GM04503 (cell line): ENCODE data around the gene SERPINB13.
"Not testable (repeated sequence)": the region's sequence is repeated elsewhere in the genome, so short reads cannot be mapped to it uniquely, and the experiment has no call there.

Source experiments
- DNase-seq: peaks from one replicate; pipeline ENCODE4 v3.0.0-alpha.2; 2012; ENCODE audit warnings: low read depth

Gene SERPINB13

DNA sequence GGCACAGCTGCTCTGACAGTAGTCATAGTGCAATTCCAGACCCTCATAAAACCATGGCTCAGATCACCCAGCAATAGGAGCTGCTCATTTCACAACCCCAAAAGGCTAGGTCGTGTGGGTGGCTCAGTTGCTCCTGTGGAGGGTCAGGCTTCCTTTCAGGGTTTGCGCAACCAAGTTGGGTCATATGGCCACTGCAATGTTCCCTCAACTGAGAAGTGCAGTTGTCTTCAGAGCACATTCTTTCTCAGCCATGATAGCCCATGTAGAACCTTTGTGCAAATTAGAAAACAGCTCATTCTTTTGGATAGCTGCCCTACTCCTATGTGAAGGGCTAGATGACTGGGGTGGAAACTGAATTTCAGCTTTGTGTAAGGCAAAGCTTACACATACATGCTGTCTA is 3.2 kb downstream of the SERPINB13 start:
- DNase-seq = no peak

DNA sequence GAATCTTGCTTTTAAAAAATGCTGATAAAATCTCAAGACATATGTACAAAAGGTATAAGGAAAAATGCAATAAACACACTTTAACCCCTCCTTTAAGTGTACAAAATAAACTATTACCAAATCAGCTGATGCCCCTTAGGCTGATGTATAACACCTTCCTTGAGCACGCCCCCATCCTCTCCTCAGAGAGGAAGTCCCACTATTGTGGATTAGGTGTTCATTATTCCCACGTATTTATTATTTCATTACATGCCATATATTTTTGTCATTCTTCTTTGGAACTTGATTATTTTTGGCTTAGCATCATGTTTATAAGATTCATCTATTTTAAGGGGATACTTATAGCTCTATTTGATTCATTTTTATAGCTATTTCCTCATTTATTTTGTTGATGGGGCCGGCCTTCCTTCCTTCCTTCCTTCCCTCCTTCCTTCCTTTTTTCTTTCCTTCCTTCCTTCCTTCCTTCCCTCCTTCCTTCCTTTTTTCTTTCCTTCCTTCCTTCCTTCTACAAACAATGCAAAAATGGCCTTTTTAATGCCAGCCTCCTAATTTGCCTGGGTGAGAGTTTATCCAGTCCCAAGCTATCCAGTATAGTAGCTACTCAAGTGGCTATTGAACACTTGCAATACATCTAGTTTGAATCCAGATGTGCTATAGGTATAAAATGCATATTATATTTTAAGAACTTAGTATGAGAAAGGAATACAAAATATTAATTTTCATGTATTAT is 4.0 kb downstream of the SERPINB13 start:
- DNase-seq = no peak

DNA sequence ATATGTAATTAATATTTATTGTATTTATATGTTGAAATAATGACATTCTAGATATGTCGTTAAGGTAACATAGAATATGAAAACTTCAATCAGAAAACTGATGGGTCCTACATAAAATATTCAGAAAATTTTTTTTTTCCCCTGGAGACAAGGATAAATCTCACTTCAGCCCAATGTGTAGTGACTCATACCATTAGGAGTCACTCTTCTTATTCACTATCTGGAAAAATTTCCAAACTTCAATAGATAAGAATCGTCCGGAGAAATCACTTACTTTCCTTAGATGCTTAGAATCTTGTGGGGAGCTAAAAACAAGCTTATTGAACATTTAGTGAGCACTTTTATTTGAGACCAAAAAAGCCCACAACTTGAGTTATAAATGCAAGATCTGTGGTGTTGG is 4.6 kb downstream of the SERPINB13 start:
- DNase-seq = no peak

DNA sequence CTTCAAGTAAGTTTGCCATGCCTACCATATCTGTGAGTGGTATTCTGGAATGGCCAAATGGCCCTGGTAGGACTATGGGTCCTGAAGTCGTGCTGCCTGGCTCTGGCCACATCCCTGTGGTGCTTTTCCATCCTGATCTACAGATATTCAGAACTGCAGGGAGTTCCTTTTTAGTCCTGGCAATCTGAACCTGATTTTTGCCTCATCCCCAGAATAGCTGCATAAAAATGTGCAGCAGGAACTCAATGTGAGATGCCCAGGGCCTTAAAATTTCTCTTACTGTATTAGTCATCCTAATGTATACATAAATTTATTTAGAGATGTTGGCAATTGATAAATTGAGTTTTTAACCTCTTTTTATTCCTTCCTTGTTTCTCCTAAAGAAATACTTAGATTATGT is 5.3 kb downstream of the SERPINB13 start:
- DNase-seq = no peak

DNA sequence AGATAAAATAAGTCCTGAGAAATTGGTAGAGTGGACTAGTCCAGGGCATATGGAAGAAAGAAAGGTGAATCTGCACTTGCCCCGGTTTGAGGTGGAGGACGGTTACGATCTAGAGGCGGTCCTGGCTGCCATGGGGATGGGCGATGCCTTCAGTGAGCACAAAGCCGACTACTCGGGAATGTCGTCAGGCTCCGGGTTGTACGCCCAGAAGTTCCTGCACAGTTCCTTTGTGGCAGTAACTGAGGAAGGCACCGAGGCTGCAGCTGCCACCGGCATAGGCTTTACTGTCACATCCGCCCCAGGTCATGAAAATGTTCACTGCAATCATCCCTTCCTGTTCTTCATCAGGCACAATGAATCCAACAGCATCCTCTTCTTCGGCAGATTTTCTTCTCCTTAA is 9.8 kb downstream of the SERPINB13 start:
- DNase-seq = no peak

DNA sequence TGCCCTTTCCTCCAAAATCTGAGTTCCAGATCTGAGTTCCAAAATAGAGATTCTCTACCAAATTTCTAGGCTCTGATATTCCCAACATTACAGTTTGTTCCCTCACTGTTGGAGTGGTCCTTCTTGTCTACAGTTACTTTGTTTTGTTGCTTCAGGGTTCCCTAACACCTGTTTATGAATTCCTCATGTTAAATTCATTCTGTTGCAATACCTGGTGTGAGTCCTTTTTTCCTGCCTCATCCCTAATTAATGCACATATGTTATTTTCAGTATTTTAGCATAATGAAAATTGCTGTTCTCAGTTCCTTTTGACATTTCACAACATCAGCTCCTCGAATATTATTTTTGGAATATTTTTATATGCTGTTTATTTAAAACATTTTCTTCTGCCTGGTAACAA is 16.2 kb downstream of the SERPINB13 start:
- no peak for DNase-seq

DNA sequence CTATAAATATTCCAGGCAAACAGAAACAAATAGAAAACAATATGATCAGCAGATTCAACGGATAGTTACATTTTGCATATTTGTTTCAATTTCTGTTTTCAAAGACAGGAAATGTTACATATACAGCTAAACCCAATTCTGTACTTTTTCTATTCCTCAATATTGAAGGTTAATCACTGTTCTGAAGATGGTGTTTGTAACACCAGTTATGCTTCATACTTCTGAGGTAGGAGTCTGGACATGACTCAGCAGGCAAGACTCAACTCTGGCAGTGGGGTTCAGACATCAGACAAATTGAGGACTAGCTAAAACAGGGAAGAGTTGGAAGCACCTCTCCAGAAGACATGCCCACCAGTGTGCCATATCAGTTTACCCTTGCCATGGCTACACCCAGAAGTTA is 16.6 kb downstream of the SERPINB13 start:
- no peak for DNase-seq

DNA sequence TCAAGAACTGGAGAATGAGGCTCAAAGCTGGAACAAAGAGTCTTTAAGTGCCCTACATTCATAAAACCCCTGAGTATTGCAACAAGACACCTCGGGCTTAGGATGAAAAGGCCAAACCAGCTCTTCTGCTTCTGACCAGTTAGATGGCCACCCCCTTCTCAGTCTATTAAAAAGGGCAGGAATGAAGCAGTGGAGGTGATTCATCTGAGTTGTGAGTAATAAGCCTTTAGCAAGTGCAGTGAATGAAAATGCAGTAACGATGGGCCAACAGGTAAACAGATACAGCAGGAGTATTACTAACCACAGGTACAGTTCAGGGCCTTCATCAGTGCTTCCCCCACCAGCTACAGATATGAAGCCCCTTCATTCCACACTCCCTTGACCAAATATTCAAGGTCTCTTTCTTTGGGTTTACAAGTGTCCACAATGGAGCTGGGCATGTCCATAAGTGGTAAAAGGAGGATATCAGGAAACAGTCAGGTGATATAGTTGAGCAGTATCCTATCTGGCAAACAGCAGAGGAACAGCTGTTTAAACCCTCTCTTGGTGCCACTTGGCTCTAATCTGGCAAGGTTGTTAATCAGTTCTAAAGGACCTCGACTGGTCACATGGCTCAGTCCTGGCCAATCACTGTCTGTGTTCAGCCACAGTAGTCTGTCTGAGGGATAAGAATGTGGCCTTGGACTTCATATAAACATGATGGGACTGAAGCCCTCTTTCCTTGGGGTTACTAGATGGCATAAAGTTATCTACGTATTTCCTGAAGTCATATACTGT is 17.8 kb downstream of the SERPINB13 start:
- DNase-seq = no peak

DNA sequence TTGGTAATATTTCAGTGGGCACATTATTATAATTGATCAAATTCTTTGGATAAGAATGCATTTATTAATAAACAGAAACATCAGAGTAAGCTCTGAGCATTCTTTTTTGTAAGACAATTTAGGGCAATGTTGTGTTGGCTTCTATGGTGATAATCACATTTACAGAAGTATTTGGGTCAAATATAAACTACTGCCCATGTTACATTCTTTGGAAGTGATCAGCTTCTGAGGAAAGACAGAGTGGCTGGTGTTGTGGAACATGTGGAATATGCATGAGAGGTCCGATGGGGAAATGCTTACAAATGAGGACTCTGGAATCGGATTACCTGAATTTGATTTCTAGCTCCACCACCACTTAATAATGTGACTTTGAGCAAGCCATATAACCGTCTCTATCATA is 19.4 kb downstream of the SERPINB13 start:
- peak; percentile 27 for DNase-seq

DNA sequence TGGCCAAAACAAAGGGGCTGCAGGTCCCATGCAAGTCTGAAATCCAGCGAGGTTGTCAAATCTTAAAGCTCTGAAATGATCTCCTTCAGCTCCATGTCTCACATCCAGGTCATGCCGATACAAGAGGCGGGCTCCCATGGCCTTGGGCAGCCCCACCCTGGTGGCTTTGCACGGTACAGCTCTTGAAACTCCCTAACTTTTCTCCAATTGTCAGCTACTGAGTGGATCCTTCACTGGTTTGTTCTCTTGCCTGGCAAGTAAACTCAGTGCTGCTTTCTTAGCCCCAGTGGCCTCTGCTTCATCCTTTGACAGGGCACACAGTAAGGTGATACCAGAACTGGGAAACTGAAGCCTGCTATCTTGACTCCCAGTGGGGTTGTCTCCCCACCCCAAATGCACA is 26.3 kb downstream of the SERPINB13 start:
- DNase-seq = no peak

DNA sequence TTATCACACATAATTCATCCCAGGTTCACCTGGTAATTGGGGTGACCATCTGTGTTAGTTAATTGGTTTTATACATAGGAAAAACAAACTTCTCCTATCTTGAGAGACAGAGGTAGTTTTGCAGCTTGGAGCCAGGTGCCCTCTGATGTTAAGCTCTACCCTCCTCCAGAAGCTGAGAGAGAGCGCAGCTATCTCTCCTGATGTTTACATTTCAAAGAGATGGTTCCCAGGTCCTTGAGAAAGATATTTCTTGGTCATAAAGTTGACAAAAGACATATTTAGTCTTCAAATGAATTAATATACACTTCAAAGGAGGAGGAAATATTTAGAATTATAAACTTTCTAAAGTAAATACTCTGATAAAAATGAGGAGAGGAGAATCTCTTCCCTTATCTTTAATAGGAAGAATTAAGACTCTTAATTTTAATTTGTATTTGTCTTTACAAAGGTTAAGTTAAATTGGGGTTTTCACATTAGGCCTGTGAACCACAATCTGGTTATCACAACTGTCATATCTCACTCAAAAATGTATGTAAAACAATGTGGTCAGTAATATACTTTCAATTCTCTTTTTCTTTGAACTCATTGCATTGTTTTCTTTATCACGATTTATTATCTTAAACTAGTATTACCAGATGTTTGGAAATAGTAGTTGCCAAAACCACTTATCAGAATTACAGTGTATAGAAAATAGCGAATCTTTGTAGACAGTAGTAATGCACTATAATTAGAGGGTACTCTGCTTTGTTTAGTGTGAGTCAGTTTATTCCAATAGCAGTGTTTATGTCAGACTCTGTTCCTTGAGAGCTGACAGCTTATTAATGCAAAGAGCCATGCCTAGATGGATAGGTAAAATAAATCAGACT is 30.1 kb downstream of the SERPINB13 start:
- no peak for DNase-seq

DNA sequence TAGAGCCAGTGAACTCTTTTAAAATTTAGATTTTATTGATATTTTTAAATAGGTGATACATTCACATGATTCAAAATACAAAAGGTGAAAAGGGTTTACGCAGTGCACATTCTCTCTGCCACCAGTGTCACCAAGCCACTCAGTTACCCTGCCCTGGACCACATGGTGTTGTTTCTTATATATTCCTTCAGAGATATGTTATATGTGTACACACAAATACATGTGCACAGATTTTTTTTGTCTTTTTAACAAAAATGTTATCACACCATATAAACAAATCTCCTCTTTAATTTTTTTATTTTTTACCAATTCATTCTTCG is 30.7 kb downstream of the SERPINB13 start:
- no peak for DNase-seq

DNA sequence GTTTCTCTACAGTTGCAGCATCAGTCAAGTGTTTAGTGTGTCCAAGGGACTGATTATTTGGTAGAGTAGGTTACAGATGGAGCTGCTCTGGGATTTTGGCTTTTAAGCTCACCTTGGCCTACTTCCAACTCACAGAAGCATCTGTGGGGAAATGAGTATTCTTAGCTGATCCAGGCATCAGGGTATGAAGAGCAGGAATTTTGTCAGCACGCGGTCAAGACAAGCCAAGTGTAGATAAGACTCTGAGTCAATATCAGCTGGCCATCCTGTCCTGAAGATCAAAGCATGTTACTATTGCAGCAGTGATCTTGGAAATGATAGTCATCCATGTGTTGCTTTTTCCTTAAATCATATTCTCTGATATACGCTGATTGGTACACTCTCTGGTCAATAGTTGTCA is 32.5 kb downstream of the SERPINB13 start:
- DNase-seq = no peak

DNA sequence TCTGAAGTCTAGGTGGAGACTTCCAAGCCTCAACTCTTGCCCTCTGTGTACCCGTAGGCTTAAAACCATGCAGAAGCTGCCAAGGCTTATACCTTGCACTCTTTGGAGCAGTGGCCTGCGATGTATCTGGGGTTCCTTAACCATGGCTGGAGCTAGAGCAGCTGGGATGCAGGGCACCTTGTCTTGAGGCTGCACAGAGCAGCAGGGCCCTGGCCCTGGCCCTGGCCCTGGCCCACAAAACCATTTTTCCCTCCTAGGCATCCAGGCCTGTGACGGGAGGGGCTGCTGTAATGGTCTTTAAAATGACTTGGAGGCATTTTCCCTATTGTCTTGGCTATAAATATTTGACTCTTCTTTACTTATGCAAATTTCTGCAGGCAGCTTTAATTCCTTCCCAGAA is 37.7 kb downstream of the SERPINB13 start:
- no peak for DNase-seq

DNA sequence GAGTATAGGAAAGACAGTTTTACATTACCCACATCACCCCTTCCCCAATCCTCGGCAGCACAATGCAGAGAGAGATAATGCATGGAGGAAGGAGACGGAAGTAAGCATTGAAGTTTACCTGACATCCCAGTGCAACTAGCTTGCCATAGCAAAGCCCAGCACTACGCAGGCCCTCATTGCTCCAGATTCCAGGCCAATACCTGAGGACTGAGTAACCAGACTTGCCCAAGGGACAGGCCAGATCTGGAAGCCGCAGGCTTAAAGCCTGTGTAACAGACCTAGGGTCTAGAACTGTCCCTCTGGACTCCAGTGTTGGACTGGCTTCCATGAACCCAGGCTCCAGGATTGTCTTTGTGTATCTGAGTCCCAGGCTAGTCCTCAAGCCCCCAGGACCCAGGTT is 39.3 kb downstream of the SERPINB13 start:
- no peak for DNase-seq

DNA sequence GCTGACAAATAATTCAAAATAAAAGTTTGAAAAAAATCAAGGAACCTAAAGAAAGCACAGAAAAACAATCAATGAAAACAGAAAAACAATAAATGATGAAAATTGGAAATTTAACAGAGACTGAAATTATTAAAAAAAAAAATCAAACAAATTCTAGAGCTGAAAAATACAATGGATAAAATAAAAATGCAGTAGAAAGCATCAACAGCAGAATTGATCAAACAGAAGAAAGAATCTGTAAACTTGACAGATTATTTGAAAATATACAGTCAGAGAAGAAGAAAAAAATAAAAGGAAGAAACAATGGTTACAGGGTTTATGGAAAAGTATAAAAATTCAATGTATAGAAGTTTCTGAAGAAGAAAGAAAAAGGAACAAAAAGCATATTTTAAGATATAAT is 40.7 kb downstream of the SERPINB13 start:
- DNase-seq = no peak

DNA sequence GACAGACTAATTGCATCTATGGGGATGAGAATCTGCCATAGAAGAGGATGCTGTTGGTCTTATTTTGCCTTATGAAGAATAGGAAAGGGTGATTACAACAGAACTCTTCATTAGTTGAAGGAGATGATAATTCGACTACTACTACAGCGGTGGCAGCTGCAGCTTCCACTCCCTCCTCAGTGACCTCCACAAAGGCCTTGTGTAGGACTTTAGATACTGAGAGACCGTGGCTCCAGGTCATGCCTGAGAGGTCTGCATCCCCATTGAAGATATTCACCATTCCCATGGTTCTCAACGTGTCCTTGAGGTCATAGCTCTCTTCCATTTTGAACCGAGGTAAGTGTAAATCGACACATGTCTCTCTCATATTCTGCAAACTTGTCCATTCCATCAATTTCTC is 50.6 kb downstream of the SERPINB13 start:
- no peak for DNase-seq

DNA sequence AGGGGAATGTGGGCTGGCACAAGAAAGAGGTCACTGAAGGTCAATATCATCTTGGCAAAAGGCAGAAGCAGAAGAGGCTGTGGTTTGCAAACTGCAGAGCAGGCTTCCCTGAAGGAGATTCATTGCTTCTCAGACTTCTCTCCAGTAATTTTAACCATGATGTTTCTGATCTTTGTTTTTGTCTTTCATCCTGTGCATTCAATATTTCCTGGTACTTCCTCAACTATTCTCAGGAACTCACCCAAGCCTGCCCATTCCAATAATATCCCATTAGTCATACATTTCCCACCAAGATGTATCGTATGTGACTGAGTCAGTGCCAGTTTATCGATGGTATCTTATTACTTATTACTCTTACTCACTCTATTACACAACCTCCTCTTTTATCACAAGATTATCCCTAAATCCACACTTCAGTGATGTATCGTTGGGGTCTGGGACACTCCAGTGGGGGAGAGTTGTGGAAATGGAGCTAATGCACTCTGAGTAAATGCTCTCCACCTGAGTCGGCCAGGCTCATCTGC is 54.1 kb downstream of the SERPINB13 start:
- DNase-seq = not testable (repeated sequence)

DNA sequence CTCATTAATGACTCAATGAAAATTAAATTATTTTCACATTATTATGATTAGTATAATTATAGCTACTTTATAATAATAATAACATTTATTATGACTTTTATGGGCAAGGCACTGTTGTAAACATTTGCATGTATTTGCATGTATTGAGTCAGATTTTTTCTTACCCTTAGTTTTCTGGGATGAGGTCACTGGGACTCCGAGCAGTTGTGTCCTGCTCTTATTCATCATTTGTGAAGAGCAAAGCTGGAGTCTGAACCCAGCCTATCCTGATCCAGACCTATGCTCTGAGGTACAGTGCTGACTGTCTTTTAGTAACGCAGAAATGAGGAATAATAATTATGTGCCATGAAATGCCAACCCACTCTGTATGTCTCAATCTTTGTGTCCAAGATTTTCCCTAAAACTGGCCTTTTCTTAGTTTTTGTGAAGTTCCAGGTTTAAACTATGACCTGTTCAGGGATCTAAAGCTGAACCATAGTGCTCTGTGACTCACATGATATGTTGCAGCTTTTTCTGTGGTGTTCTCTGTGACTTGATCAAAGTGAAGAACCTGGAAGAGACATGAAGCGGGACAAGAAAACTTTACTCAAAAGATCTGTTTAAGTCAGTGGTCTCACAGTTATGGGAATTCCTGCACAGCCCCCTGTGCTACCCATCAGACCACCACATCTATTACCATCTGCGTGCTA is 55.7 kb downstream of the SERPINB13 start:
- DNase-seq = not testable (repeated sequence)

DNA sequence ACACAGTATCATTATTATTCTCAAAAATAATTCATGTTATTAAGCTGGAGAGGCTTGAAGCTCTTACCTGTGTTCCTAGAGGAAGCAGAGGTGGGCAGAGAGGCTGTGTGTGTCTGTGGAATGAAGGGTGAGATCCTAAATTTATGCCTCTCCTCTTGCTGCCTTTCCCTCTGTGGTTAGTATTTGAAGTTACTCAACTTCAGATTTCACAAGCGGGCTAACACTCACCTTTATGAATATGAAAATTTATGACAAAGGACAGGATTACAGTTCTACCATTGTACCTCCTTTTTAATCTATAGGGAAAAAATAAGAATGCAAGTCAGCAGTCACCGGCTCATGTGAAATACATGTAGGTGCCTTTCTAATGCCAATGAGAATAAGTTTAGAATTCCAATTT is 57.0 kb downstream of the SERPINB13 start, which contains the start of gene SERPINB4:
Gene SERPINB4, minus strand, starts transcription at position 115 of the 400 bp plus-strand sequence. CDS start 679 bp downstream, outside the sequence.
- DNase-seq = not testable (repeated sequence)

DNA sequence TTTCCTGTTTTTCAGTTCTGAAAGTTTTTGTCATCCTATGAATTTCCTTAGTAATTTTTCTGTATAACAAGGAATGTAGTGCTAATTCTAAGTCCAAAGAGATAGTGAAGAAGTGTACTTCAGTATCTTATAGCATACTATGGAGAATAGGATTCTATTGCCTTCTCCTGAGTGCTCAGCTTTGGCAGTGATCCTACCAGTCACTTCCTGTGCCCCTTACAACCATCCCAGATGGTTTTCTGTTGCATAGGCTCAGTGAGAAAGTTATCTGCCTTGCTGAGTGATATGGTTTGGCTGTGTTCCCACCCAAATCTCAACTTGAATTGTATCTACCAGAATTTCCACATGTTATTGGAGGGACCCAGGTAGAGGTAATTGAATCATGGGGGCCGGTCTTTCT is 57.6 kb downstream of the SERPINB13 start:
- not testable (repeated sequence) for DNase-seq

DNA sequence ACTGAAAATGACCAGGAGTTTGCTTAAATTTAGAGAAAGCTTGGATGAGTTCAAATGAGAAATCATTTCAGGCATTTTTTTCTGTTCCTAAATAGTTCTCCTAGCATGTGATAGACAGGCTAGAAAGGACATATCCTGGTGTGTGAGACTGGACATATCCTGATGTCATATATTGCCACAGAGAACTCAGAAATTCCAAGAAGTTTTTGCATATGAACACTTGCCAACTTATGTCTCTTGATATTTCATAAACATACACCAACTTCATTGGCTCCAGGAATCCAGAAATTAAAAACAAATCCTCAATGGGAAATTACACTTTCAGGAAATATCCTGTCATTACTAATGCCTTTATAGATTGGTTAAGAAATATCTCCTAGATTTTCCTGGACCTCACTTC is 59.8 kb downstream of the SERPINB13 start:
- no peak for DNase-seq
